GM19239 (cell line): ENCODE results near the gene SLC5A12.

Source experiments
- DNase-seq: peaks from one replicate; pipeline ENCODE4 v3.0.0; 2011; ENCODE audit warnings: low spot score; ENCODE audit not compliant: insufficient read length
- FAIRE-seq: peaks from 2 replicates; lab custom pipeline; 2011; peaks lifted over from hg19 to GRCh38; lab: Jason Lieb, UNC

The SLC5A12 gene

GRCh38 chr11:26721948-26722475 lies at the start of gene SLC5A12:
Gene SLC5A12, minus strand, starts transcription at chr11:26722060. Its CDS starts 346 bp downstream, at chr11:26721714.
- no peak for DNase-seq
- FAIRE-seq, result no peak

DNA sequence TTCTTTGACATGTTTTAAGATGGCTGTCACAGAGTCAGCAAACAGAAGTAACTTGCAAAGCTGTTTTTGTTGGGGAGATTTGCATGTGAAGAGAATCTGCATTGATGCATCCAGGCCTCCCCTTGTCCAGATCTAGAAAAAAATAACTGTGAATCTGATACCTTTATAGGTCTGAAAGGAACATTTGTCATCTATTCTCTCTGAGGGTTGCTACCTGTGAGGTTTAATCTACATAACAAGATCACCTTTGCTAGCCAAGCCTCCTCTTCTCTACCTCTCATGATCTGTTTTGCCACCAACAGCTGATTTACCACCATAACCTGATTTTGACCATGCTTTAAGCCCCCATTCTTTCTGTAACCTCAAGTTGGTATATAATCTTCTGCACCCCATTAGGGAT lies 47.2 kb upstream of the SLC5A12 start:
- no peak for FAIRE-seq

GRCh38 chr11:26767060-26767459 lies 45.2 kb upstream of the SLC5A12 start:
- FAIRE-seq (no peak), DNase-seq (no peak)

More for the DNA sequence above, 47.2 kb upstream of the SLC5A12 start:
- DNase-seq, result no peak

GRCh38 chr11:26765323-26765722 lies 43.5 kb upstream of the SLC5A12 start:
- no peak for FAIRE-seq
- no peak for DNase-seq

- DNase-seq (no peak), FAIRE-seq (no peak)
Measured at GRCh38 chr11:26764825-26765224, 43.0 kb upstream of the SLC5A12 start.

DNA sequence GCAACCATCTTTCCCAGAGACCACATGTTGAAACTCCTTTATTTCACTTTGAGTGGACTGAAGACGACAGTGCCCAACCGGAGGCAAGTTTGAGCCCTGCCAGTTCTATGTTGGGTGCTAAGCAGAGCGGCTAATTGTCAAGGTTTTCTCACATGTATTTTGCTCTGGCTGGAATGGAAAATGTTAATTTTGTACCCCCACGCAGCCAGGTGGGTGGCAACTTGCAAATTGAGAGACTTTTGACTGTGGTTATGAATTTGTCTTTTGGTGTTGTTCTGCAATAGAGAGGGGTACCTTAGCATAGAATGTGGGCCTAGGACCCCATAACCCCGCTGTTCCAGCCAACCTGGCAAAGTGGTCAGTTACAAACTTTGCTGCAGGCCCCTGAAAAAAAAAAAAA lies 42.5 kb upstream of the SLC5A12 start:
- DNase-seq, result no peak
- FAIRE-seq, result no peak

DNA sequence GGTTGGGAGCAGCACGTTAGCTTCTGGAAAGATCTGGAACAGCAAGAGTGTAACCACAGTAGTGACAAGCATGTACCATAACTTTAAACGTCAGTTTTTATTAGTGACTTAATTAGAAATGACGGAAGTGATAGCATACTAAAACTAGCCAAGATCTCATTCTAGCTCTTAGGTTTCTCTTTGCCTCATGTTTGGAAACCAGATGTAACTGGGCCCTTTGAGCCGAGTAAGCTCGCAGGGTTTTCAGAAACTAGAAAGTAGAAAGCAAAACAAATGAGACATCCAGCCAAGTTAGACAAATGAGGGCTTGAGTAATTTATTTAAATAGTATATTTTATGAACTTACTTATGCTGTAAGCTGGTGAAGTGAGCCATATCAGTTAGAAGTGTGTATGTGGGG lies 40.2 kb upstream of the SLC5A12 start:
- no peak for FAIRE-seq
- no peak for DNase-seq

DNA sequence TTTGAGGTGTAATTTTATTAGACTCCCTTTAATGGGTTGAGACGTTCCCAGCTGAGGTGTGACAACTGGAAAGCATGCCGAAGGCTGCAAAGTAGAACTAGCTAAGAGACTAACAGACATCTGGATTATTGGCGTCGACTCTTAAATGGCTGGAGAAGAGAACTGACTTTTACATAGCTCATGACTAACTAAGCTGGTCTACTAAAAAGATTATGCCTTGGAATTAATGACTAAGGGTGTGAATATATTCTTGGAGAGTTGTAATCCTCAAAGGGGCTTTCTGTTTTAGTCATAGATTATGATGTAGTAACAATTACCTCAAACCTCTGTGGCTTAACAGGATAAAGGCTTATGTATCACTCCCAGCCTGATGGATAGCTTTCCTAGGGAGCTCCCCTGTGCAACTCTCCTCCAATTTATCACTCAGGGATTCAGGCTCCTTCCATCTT lies 39.5 kb upstream of the SLC5A12 start:
- FAIRE-seq (no peak), DNase-seq (no peak)

GRCh38 chr11:26757995-26758394 lies 36.1 kb upstream of the SLC5A12 start:
- FAIRE-seq (no peak), DNase-seq (no peak)

GRCh38 chr11:26755762-26756161 lies 33.9 kb upstream of the SLC5A12 start:
- DNase-seq (no peak), FAIRE-seq (no peak)

GRCh38 chr11:26753723-26754504 lies 32.1 kb upstream of the SLC5A12 start:
- FAIRE-seq, result peak; percentile 45

GRCh38 chr11:26749927-26750326 lies 28.1 kb upstream of the SLC5A12 start:
- FAIRE-seq (no peak), DNase-seq (no peak)

More at GRCh38 chr11:26753723-26754504, 32.1 kb upstream of the SLC5A12 start:
- no peak for DNase-seq

DNA sequence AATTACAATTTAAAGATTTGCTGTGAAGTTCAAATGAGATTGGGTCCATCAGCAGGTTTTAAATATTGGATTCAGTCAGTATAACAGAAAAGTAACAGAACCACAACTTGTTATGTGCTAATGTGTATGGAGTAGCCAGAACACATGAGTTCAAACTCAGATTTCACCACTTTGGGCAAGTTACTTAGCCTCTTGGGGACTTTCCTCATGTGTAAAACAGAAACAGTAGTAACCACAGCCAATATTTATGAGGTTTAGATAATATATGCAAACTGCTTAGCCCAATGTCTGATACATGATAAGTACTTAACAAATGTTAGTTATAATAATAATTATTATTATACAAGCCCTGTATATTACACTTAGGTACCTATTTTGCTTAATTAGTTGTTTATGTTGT lies 21.8 kb upstream of the SLC5A12 start:
- FAIRE-seq (no peak), DNase-seq (no peak)

- DNase-seq (no peak), FAIRE-seq (no peak)
Measured at GRCh38 chr11:26742966-26743365, 21.1 kb upstream of the SLC5A12 start.

DNA sequence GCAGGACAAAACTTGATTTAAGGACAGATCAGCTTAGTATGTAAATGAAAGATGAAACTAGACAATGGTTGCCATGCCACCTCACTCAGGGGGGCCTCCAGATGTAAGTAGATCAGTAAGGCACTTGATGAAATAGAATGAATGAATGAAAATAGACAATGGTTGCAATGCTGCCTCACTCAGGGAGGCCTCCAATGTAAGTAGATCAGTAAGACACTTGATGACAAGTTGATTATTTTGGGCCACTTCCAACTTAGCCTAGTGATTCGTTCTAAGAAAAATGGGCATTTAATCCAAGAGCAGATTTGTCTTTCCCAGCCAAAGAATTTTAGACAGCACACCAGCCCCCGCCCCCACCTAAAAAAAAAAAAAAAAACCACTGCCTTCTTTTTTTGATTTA lies 19.2 kb upstream of the SLC5A12 start:
- FAIRE-seq, result no peak
- no peak for DNase-seq

- DNase-seq (no peak), FAIRE-seq (no peak)
Measured at GRCh38 chr11:26739366-26740073, 17.7 kb upstream of the SLC5A12 start.

- FAIRE-seq (no peak), DNase-seq (no peak)
Measured at GRCh38 chr11:26734691-26735090, 12.8 kb upstream of the SLC5A12 start.

DNA sequence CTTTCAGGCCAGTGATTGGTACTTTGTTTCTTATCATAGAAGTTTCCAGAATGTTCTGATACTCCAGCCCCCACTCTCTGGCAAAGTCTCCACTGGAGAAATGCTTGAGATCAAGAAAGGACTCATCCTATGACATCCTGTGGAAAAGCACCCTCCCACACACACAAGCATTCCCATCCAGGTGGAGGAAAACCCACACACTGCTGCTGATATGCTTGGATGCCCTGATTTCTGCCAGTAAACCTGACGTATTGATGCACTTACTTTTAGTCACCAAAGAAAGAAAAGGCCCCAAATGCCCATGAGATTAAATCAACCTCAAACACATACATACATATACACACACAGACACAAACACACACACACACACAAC lies 9.2 kb upstream of the SLC5A12 start:
- FAIRE-seq (no peak), DNase-seq (no peak)

- no peak for FAIRE-seq
- no peak for DNase-seq
Measured at GRCh38 chr11:26730414-26731083, 8.7 kb upstream of the SLC5A12 start.

DNA sequence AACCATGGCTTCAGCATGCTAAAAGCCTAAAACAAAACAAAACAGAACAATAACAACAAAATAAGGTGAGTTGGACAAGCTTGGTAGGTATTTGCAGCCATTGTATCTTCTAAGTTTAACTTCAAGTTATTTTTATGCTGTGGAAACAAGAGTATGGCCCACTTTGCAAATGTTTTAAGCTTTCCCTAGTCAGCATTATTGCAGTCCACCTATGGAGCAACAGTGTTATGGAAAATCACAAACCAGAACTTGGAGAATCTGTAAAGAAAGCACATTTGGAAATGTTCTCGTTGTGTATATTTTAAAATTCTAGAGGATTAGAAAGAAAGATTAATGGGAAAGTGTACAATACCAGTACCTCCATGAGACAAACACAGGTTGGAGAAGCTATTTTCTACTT lies 7.4 kb upstream of the SLC5A12 start:
- no peak for FAIRE-seq
- DNase-seq, result no peak

GRCh38 chr11:26726960-26727359 lies 5.1 kb upstream of the SLC5A12 start:
- no peak for DNase-seq
- FAIRE-seq, result no peak
